ENCODE results near the gene PPFIA4. TPM values are rescaled to one million over a fixed set of nuclear protein-coding genes. Genes with fewer than 3 reads are reported as not detected.
A peak's percentile ranks its signal among the peaks of the same experiment; 100 is the strongest.

PPFIA4 gene
- polyA plus RNA-seq, 1 of the 3 experiments (the other 2 are of a cell fraction) = 4.4 TPM

DNA sequence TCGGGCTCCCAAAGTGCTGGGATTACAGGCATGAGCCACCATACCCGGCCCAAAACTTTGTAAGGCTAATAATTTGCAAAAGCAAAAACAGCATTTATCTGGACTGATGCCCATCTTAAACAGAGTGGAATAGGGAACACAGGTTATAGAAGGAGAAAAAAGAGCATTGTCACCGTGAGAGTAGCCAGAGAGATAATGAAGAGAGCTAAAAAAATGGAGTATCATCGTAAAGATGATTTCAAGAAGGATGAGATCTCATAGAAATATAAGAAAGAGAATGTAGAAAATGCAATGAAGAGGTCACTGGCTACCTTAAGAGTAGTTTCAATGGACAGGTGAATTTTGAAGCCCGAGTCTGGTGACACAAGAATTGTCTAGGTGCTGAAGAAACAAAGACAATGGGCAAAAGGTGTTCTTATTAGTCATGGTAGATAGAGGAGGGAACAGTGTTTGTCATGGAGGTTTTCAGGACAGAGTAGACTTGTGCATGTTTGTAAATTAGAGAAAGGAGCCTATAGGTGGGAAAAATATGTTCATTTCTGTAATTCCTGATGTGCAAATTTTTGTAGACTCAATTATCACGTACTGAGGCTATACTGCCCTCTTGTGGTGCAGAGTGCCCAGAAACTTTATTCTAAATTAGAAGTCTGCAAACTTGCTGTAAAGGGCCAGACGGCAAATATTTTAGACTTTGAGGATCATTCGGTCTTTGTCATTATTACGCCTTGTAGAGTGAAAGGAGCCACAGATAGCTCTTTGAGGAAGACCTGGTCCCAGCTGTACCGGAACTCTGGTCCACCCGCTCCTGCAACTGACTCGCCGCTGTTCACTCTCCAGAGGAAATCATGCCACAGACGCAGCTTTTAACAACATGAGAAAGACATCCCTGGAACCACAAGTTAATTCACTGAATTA lies 27.2 kb upstream of the PPFIA4 start:
- H3K79me2 ChIP-seq (ENCODE audit: insufficient read depth) = no peaks in the 10 kb centered on the region
- H4K20me1 ChIP-seq (ENCODE audit: insufficient read depth) = no peaks in the 10 kb centered on the region
- no peaks in the 10 kb centered on the region for H3K9me3 ChIP-seq
- ChIA-PET POLR2A (interaction anchor here (1.1 kb wide), 1 partner anchor 8 kb away, joined by 4 read pairs; the partner anchor contains the start of gene TMEM183A), CTCF (interaction anchor here (0.6 to 2.7 kb wide), 33 partner anchors 9 to 958 kb away, joined by 3 to 13 read pairs (median 4); partner anchors contain the start of gene TMEM183A)
- peaks cover 10% of the 10 kb centered on the region; the same call in 1 of the 2 replicates for H3K27me3 ChIP-seq (ENCODE audit: insufficient read depth)
- H3K4me2 ChIP-seq = peak overlapping the region; percentile 36; the same call in 1 of the 2 replicates
- peak overlapping the region; percentile 23; the same call in 1 of the 2 replicates for H2AFZ ChIP-seq (ENCODE audit: low read depth)
- WGBS (ENCODE audit: low lambda C conversion rate) = 38% methylated on average over 12 of the region's 14 CpGs
- H3K36me3 ChIP-seq (replicated peaks in 1 of 2; ENCODE audit: control insufficient read depth in 1 of 2, insufficient read depth in 2 of 2, low read length in 1 of 2) = no peaks in the 10 kb centered on the region
- H3K4me3 ChIP-seq (ENCODE audit: low read depth in 2 of 2, low read length in 1 of 2) = peak overlapping the region in 1 of 2 experiments; percentile 15; a peak in 1 of 4 replicates
- no peaks in the 10 kb centered on the region for H3K9me2 ChIP-seq
- H3K27ac ChIP-seq (ENCODE audit: low read depth in 2 of 2, low read length in 1 of 2) = no peak overlapping the region
- H3K4me1 ChIP-seq (ENCODE audit: control insufficient read depth in 1 of 2, insufficient read depth in 2 of 2, low read depth in 1 of 2, low read length in 1 of 2) = no peaks in the 10 kb centered on the region
- peak; percentile 45 for DNase-seq
- no peaks in the 10 kb centered on the region for H3F3A ChIP-seq (replicated peaks; ENCODE audit: insufficient read depth)
- H3K9ac ChIP-seq = no peak overlapping the region
- TF ChIP-seq, protein P1, sequence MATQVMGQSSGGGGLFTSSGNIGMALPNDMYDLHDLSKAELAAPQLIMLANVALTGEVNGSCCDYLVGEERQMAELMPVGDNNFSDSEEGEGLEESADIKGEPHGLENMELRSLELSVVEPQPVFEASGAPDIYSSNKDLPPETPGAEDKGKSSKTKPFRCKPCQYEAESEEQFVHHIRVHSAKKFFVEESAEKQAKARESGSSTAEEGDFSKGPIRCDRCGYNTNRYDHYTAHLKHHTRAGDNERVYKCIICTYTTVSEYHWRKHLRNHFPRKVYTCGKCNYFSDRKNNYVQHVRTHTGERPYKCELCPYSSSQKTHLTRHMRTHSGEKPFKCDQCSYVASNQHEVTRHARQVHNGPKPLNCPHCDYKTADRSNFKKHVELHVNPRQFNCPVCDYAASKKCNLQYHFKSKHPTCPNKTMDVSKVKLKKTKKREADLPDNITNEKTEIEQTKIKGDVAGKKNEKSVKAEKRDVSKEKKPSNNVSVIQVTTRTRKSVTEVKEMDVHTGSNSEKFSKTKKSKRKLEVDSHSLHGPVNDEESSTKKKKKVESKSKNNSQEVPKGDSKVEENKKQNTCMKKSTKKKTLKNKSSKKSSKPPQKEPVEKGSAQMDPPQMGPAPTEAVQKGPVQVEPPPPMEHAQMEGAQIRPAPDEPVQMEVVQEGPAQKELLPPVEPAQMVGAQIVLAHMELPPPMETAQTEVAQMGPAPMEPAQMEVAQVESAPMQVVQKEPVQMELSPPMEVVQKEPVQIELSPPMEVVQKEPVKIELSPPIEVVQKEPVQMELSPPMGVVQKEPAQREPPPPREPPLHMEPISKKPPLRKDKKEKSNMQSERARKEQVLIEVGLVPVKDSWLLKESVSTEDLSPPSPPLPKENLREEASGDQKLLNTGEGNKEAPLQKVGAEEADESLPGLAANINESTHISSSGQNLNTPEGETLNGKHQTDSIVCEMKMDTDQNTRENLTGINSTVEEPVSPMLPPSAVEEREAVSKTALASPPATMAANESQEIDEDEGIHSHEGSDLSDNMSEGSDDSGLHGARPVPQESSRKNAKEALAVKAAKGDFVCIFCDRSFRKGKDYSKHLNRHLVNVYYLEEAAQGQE (IDR thresholded peaks at IDR 0.05; ENCODE audit: low read depth, low read length) = no peak
- TF ChIP-seq RFX5 (IDR thresholded peaks at IDR 0.05; ENCODE audit: low read length) (no peak), TCF12 (IDR thresholded peaks at IDR 0.05) (no peak), USF2 (IDR thresholded peaks at IDR 0.05; ENCODE audit: borderline replicate concordance, low read depth, low read length) (no peak), CHD2 (IDR thresholded peaks at IDR 0.05; ENCODE audit: low read length, partially characterized antibody) (no peak), SMC3 (IDR thresholded peaks at IDR 0.05; ENCODE audit: low read depth, low read length) (peak; percentile 65), FOSL2 (IDR thresholded peaks at IDR 0.05; ENCODE audit: borderline replicate concordance, low read depth) (no peak), ELF1 (IDR thresholded peaks at IDR 0.05) (no peak), SIN3A (IDR thresholded peaks at IDR 0.05; ENCODE audit: borderline replicate concordance, low read depth, low read length) (no peak), PBX3 (IDR thresholded peaks at IDR 0.05) (no peak), RAD21 (IDR thresholded peaks at IDR 0.05; ENCODE audit: low read length) (peak; percentile 85), GATA2 (CRISPR knock-in tag; IDR thresholded peaks at IDR 0.05) (no peak), RXRA (IDR thresholded peaks at IDR 0.05; ENCODE audit: borderline replicate concordance, low read depth) (no peak), EP300 (IDR thresholded peaks at IDR 0.05; ENCODE audit: borderline replicate concordance in 1 of 2, low read depth in 1 of 2, low read length in 1 of 2) (no peak), EZH2phosphoT487 (IDR thresholded peaks at IDR 0.05; ENCODE audit: borderline replicate concordance, low read depth) (no peak), GABPA (IDR thresholded peaks at IDR 0.05; ENCODE audit: low read depth) (no peak), TAF1 (IDR thresholded peaks at IDR 0.05; ENCODE audit: borderline replicate concordance, low read depth, low read length) (no peak), JUND (IDR thresholded peaks at IDR 0.05) (no peak)
- TF ChIP-seq, protein P2, sequence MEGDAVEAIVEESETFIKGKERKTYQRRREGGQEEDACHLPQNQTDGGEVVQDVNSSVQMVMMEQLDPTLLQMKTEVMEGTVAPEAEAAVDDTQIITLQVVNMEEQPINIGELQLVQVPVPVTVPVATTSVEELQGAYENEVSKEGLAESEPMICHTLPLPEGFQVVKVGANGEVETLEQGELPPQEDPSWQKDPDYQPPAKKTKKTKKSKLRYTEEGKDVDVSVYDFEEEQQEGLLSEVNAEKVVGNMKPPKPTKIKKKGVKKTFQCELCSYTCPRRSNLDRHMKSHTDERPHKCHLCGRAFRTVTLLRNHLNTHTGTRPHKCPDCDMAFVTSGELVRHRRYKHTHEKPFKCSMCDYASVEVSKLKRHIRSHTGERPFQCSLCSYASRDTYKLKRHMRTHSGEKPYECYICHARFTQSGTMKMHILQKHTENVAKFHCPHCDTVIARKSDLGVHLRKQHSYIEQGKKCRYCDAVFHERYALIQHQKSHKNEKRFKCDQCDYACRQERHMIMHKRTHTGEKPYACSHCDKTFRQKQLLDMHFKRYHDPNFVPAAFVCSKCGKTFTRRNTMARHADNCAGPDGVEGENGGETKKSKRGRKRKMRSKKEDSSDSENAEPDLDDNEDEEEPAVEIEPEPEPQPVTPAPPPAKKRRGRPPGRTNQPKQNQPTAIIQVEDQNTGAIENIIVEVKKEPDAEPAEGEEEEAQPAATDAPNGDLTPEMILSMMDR (IDR thresholded peaks at IDR 0.05) = peak; percentile 93
- TF ChIP-seq, protein P3, sequence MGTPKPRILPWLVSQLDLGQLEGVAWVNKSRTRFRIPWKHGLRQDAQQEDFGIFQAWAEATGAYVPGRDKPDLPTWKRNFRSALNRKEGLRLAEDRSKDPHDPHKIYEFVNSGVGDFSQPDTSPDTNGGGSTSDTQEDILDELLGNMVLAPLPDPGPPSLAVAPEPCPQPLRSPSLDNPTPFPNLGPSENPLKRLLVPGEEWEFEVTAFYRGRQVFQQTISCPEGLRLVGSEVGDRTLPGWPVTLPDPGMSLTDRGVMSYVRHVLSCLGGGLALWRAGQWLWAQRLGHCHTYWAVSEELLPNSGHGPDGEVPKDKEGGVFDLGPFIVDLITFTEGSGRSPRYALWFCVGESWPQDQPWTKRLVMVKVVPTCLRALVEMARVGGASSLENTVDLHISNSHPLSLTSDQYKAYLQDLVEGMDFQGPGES (IDR thresholded peaks at IDR 0.05; ENCODE audit: low read depth, low read length) = no peak
- TF ChIP-seq, protein P4, sequence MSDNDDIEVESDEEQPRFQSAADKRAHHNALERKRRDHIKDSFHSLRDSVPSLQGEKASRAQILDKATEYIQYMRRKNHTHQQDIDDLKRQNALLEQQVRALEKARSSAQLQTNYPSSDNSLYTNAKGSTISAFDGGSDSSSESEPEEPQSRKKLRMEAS (IDR thresholded peaks at IDR 0.05; ENCODE audit: low read depth) = no peak
